Stimulated activated CD8-positive, alpha-beta memory T cell treated with anti-CD3 and anti-CD28 coated beads, Interleukin-7, amount 100 ng/mL, for 1 hour (primary cell): ENCODE results near the gene C2CD3.
"Not testable (repeated sequence)": the region's sequence is repeated elsewhere in the genome, so short reads cannot be mapped to it uniquely, and the experiment has no call there.

Source experiments
- DNase-seq, 2 donors: peaks; one replicate each; pipeline ENCODE4 v3.0.0-alpha.2; 2020; ENCODE audit warnings: low read depth in 2 of 2

The C2CD3 gene

GRCh38 chr11:74004759-74005615 is 165.8 kb downstream of the C2CD3 start:
- peak; percentile 50 to 57 for DNase-seq

- DNase-seq, result no peak
Measured at GRCh38 chr11:74004046-74004695, 166.6 kb downstream of the C2CD3 start.

- no peak for DNase-seq
Measured at GRCh38 chr11:74002832-74003231, 168.0 kb downstream of the C2CD3 start.

GRCh38 chr11:74001822-74002286 is 168.9 kb downstream of the C2CD3 start:
- no peak for DNase-seq

- DNase-seq, result no peak
Measured at GRCh38 chr11:74000307-74001133, 170.3 kb downstream of the C2CD3 start.

- DNase-seq, result no peak
Measured at GRCh38 chr11:73999581-74000306, 171.1 kb downstream of the C2CD3 start.

GRCh38 chr11:73998846-73999575 is 171.8 kb downstream of the C2CD3 start:
- no peak for DNase-seq

- DNase-seq, result no peak
Measured at GRCh38 chr11:73997120-73997770, 173.6 kb downstream of the C2CD3 start.

- no peak for DNase-seq
Measured at GRCh38 chr11:73996161-73996747, 174.5 kb downstream of the C2CD3 start.

- no peak for DNase-seq
Measured at GRCh38 chr11:73995731-73996130, 175.1 kb downstream of the C2CD3 start.

GRCh38 chr11:73995247-73995646 is 175.6 kb downstream of the C2CD3 start:
- DNase-seq, result no peak

- no peak for DNase-seq
Measured at GRCh38 chr11:73991471-73992006, 179.3 kb downstream of the C2CD3 start.

GRCh38 chr11:73990730-73991129 is 180.1 kb downstream of the C2CD3 start:
- DNase-seq, result no peak

GRCh38 chr11:73989156-73989555 is 181.6 kb downstream of the C2CD3 start:
- no peak for DNase-seq

GRCh38 chr11:73988227-73988626 is 182.6 kb downstream of the C2CD3 start:
- no peak for DNase-seq

GRCh38 chr11:73985661-73986060 is 185.1 kb downstream of the C2CD3 start:
- DNase-seq, result not testable (repeated sequence)

GRCh38 chr11:73983741-73984538 is 186.9 kb downstream of the C2CD3 start:
- DNase-seq, result no peak

GRCh38 chr11:73982990-73983740 is 187.6 kb downstream of the C2CD3 start:
- DNase-seq, result peak; percentile 79 to 81
